Activated CD4-positive, alpha-beta T cell treated with anti-CD3 and anti-CD28 coated beads, Interleukin-2, Interleukin-6, amounts not matched to agents 100 ng/mL and 50 ng/mL, durations not matched to agents 16 hours and 8 hours (primary cell): ENCODE data around the gene LARP1.

Source experiments
- DNase-seq: peaks from one replicate; pipeline ENCODE4 v3.0.0-alpha.2; 2020

Gene LARP1

DNA sequence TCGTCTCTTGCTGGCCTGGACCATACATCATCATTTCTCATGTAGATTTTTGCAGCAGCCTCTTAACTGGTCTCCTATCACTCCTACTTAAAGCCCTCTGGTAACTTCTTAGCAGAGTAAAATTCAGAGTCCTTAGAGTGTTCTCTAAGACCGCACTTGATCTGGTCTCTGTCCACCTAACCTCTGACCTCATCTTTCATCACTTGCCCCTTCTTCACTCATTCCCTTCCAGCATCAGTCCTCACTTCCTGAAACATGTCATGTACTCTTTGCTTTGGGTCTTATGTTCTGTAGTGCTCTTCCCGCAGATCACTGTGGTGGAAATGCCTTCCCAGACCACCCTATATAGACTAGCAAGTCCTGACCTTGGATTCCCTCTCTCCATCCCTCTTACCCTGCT is 9.8 kb downstream of the LARP1 start:
- DNase-seq, result no peak

DNA sequence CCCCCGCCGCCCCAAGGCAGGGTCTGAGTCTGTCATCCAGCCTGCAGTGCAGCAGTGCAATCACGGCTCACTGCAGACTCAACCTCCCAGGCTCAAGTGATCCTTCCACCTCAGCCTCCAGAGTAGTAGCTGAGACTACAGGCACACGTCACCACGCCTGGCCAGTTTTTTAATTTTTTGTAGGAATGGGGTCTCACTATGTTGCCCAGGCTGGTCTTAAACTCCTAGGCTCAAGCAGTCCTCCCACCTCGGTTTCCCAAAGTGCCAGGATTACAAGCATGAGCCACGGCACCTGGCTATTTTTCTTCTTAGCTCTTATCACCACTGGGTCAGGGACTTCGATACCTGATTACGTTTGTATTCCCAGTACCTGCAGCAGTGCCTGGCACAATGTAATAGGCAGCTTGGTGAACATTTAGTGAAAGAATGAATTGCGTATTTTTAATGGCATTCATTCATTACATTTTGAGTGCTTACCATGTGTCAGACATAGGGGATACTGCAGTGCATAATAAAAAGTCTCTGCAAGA is 10.3 kb downstream of the LARP1 start:
- DNase-seq, result no peak

DNA sequence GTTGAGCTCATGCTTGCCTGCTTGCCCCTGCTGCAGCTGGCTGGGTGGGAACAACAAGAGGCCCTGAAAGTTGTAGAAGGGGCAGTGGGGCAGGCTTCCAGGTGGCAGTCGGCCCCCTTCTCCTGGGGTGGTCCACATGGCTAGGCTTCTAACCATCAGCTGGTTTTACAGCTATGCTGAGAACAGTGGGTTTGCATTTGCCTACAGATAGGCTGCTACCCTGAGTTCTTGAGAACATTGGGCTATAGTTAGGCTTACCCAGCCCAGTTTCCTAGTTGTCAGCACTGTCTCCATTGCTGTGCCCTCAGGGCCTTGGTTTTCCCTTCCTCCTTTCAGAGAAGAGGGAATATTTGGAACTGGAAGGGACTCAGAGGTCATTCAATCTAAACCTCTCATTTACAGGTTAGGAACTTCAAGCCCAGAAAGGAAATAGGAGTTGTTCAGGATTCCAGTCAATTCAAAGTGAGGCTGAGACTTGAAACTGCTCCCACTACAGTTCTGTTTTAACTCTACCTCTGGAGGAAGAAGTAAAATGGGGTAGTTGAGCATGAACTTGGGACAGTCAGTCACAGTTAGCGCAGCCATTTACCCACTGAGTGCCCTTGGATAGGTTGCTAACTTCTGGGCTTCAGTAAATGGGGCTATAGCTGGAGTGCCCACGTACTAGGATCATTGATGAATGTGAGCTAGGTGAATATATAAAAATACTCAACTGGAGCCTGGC is 11.5 kb downstream of the LARP1 start:
- no peak for DNase-seq

DNA sequence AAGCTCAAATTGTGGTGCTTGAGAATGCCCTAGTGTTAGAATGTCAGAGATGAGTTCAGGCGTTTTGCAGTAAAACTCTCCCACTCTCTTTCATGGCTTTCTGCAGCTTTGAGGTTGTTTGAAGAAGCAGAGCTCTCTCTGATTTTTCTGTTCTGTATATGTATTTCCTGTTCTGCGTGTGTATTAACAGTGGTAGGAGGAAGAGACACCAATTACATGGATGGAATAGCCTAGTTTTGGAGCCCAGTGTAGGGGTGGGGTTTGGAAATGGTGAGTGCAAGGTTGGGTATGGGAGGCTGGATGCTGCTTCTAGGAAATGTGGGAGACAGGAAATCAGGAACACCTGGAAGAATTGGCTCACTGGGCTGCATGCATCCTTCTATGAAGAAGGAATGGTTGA is 12.4 kb downstream of the LARP1 start:
- no peak for DNase-seq

DNA sequence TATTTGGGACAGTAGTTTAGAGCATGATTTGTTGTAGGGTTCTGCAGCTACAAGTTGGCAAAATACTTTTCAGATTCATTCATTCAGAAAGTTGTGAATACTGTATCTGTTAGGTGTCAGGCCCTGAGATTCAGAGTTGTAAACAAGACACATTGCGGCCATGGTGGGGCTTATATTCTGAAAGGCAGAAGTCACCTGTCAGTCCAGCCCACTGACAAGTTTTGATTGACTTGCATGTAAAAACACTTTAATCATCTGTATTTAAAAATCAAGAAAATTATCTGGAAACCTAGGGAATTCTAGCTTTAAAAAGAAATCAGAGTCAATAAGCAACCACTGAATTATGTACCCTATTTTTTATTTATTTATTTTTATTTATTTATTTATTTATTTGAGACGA is 13.0 kb downstream of the LARP1 start:
- DNase-seq, result no peak

DNA sequence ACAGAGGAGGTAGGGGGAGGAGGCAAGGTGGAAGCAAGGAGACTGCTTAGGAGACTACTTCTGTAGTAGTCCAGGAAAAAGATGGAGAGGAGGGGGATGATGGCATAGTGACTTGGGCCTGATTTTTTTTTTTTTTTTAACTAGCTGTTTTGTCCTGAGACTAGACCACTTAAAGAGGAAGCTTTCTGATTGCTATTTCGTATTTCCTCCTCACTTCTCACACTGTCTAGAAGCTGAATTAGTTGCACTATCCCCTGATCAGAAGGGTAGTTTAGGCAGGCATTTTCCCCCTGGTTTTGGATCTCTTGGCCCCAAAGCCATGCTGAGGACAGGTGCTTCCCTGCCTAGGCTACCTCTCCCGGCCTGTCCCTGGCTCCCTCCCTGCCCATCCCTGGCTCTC is 14.9 kb downstream of the LARP1 start:
- DNase-seq, result no peak

DNA sequence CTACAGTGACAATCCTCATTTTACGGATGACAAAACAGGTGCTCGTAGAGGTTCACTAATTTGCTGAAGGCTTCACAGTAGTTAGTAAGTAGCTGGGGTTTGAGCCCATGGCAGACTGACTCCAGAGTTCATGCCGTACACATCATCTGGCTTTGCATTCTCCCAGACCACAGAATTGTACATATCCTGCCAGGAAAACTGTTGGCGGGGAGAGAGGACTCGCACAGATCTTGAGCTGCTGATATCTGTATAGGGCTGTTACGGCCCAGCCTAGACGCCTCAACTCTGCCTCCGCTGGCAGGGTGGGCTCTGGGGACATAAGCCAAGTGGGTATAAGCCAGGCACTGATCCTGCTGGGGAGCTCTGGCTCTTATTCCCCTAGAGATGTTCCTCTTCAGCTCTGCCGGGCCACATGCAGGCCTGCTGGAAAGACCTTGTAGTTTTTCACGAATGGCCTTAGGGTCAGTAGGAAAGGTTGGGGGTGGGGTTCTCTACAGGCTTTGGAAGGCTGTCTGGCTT is 16.3 kb downstream of the LARP1 start:
- no peak for DNase-seq

DNA sequence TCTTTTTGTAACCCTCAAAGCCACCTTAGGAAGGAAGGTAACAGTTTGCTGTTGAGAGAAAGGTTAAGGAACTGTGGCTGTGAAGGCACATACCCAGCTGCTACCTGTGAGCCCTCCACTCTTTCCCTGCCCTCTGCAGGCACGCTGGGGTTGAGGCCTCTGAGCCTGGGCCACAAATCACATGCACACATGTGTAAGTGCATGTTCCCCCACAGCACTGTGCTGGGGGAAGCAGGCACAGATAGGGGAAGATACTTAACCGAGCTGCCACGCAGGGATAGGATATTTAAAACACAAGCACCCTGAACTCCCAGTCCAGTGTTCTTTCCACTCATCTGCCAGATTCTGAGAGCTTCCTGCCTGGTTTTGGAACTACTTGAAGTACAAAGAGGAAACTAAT is 18.1 kb downstream of the LARP1 start:
- DNase-seq, result no peak

DNA sequence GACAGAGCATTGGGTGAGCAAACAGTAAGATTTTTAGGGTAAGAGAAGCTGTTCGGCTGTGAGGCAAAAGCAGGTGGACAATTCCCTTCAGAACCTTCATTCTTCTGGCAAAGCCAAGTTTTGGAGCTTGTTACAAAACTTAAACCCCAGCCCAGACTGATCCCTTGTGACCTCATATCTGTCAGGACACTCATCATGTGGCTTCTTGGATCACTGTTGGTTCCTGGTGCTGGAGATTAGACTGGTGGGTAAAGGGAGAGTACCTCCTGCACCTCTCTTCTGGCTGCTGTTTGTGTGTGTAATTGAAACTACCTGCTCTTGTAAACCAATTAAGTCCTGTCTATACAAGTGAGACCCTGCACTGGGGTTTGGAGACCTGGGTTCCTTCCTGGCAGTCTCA is 21.0 kb downstream of the LARP1 start:
- no peak for DNase-seq

DNA sequence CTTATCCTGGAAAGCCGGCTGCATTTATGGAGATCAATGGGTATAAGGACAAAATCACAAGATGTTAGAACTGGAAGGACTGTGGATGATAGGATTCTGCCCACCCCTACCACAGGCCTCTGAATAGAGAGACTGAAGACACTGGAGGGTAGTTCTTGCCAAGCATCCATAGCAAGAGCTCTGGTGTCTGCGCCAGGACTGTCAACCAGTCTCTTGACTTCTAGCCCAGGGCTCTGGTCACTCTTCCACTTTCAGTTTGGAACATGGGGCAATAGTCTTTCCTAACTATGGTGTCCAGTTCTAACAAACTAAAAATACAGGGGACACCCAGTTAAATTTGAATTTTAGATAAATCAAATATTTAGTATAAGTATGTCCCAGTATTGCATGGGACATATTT is 23.4 kb downstream of the LARP1 start:
- no peak for DNase-seq

DNA sequence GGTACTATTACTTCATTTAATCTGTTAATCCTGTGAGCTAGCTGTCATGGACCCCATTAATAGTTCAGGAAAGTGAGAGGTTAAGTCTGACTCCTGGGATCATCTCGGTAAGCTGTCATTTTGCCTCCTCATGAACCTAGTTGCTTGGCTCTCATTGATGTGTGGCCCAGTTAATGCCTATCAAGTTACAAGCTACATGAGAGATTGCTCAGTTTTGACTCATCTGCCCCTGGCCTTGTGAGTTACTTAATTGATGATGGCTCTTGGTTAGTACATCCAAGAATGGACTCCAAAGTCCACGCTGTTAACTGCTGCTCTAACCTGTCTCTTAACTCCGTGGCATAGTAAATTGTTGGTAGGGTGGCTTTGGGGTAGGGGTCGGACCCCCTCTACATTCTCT is 23.9 kb downstream of the LARP1 start:
- no peak for DNase-seq

DNA sequence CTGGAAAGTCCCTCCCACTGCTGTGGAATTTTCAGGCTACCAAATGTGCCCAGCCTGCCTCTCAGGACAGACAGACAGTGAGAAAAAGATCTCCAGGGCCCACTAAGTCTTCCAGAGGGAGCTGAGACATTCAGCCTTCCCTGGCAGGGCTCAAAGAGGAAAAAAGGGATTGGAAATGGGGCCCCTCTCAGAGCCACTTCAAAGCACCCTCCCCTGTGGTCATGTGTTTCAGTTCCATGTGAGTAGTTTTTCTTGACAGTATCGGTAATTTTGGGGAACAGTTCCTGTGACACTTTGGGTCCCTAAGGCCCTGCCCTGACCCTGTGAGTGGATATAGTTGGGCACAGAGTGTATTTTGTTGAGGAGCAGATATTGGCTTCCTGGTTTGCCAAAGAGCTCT is 25.0 kb downstream of the LARP1 start:
- no peak for DNase-seq

DNA sequence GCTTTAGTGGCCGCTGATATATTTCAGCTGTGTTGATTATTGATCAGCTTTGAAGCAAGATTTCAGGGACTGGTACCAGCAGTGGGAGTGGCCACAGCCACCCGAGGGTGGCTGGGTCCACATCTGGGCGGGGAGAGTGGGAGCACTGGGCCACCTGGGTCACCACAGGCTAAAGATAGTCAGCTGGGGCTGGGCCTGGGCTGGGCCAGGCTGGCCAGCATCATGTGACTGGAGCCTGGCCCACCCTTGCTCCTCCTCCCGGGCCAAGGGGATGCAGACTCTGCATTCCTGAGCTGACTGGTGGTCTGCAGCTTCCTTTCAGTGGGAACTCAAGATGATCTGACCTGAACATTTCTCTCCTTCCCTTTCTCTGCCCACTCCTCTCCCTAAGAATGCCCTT is 27.1 kb downstream of the LARP1 start:
- DNase-seq, result no peak

DNA sequence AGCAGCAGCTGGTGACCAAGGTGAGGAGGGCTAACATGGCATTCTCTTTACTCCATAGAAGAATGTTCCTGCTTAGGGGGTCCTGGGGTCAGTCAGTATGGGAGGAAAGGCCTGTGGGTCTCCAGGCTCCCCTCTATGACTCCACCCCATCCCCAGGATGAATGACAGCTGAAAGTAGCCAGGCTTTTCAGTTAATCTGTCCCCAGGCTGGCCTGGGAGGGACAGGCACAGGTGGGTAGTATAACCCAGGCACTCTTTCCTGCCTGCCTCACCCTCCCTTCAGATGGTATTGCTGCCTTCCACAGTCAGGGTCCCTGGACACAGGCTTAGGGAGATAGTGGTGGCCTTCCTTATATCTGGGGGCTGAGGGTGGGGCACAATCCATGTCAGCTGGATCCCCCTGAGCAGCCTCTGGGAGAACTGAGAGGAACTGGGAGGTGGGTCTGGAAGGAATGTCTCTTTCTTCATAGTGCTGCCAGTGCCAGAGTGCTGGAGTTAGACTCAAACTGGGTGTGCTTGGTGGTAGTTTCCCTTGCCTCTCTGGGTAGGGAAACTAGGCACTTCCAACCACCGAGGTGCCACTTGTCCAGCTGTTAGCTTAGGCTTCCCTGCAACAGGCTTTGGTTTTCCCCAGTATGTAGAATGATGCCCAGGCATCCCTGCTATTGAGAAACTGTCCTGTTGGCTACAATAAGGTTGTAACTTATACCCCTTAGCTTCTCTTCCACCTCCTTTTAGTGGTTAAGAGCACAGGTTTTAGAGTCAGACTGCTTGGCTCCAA is 27.8 kb downstream of the LARP1 start:
- no peak for DNase-seq

DNA sequence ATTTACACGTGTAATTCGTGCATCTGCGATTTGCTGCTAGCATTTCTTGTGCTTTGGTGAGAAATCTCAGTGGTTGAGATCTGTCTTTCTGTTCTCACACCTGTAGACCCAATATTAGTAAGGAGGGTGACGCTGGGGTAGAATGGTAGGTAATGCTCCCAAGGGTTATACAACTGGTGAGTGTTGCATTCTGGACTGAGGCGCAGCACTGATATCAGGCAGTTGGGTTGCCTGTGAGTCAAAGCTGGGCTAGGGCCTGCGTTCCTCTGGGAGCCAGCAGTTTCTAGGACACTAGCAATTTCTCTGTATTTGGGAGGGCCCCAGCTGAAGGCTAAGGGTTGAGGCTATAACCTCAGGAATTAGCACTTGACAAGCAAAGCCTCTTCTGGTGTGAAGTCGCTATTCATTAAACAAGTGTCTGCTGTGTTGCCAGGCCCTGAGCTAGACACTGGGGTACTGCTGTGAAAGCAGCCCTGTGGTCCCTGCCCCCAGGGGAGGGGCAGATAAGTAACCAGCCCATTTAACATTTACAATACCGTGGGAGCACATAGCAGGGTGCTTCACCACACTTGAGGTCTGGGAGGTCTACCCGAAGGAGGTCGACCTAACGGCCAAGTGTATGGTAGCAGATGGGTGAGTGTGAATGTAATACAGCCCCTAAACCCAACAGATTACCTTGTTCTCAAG is 28.7 kb downstream of the LARP1 start:
- no peak for DNase-seq

DNA sequence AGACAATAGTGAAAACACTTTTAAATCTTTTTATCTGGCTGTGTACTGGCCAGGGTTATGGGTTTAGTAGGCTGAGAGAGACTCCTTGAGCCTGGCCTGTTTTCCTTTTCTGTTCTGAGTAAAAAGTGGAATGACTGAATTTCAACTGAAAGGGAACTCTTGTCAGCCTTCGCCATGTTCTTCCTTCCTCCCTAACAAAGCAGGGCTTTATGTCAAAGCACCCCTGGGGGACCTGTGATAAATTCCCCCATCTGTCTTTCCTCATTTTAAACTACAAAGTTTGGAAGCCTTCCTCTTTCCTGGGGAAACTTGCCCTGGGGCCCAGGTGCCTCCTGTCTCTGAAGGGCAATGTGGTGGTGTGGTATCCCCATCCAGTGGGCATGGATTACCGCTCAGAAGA is 29.7 kb downstream of the LARP1 start:
- no peak for DNase-seq

DNA sequence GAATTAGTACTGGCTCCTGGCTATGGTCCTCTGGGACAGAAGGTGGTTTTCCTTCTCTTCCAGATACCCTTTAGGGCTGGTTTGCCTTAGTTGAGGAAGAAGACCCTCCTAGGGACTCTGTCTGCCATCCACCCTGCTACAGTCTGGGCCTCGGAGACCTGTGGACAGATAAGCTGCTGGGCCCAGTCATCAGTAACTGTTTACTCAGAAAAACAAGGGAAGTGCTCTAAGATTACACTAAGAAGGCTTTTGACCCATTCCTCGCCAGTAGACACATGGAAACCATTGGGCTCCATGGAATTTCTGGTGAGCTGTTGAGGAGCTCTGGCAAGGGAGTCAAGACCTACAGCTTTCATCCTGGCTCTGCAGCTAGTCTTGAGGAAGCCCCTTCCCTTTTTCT is 31.2 kb downstream of the LARP1 start:
- DNase-seq, result no peak

DNA sequence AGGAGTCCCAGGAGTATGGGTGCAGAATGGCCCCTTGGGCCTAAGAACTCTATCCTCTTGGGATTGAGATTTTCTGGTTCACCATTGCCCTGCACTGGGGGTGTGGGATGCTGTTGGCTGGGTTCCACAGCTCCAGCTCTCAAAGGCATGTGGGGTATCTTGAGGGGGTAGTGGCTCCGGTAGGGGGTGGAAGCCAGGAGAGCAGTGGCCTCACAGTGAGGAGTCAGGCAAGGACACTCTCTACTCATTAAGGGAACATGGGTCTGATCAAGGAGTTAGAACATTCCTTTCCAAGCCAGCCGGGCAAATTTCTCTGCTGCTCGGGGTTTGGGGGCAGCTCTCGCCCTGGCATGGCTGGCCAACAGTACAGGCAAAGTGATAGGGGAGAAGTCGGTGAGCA is 33.0 kb downstream of the LARP1 start:
- DNase-seq, result no peak

DNA sequence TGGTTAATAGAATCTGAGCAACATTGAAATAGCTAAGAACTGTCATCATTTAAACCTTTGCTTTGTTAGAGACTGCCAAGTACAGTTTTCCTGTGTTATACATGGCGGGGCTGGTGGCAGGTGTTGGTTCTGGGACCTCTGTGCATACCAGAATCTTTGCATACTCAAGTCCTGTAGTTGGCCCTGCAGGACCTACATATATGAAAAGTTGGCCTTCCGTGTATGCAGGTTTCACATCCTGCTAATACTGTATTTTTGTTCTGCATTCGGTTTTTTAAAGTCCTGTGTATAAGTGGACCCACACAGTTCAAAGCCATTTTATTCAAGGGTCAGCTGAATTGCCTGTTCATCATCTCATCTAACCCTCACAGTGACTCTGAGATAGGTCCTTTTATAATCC is 36.4 kb downstream of the LARP1 start:
- no peak for DNase-seq

DNA sequence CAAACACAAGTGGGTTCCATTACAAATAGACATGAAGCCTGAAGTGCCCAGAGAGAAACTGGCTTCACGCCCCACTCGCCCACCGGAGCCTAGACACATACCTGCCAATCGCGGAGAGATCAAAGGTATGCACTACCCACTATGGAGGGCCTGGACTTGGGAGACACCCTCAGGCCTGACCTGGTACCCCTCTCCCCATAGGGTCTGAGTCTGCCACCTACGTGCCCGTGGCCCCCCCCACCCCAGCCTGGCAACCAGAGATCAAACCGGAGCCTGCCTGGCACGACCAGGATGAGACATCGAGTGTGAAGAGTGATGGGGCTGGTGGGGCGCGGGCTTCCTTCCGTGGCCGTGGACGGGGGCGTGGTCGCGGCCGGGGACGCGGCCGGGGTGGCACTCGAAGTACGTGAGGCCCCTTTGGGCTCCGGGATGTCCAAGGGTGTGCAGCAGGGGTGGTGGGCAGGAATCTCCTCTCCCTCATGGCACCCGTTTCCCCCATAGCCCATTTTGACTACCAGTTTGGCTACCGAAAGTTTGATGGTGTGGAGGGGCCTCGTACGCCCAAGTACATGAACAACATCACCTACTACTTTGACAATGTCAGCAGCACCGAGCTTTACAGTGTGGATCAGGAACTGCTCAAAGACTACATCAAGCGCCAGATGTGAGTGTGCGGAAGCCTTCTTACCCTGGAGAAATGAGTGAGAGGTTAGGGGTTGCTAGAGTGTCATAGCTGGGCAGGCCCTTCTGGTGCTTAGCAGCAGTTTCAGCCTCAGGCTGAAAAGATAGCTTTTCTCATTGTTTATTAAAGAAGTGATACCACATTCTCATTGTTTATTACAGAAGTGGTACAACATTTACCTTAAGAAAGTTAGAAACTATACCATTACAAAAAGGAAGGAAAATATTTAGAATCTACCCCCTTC is 38.7 kb downstream of the LARP1 start:
- DNase-seq, result no peak

DNA sequence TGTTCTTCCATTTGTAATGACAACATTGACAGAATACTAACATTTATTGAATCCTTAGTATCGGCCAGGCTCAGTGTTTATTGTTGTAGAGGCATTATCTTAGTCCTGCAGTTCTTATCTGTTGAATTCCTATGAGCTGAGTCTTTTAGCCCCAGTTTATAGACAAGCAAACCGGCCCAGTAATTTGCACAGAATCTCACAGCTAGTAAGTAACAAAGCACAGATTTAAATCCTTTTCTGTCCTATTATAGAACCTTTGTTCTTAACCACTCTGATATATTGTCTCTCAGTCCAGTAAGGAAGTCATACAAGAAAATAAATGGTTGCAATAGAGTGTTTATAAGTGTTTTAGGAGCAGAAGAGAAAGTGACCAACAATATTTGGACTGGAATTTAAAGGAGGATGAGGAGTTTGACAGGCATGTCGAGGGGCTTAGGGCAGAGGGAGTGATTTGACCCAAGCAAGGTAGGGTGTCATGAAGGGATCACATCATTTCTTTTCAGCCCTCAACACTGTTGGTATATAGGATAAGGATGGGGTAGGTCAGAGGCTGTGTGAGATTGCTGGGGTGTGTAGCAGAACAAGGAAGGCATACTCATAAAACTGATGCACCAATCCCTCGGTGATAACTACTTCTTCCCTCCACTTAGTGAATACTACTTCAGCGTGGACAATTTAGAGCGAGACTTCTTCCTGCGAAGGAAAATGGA is 39.5 kb downstream of the LARP1 start:
- DNase-seq, result no peak

DNA sequence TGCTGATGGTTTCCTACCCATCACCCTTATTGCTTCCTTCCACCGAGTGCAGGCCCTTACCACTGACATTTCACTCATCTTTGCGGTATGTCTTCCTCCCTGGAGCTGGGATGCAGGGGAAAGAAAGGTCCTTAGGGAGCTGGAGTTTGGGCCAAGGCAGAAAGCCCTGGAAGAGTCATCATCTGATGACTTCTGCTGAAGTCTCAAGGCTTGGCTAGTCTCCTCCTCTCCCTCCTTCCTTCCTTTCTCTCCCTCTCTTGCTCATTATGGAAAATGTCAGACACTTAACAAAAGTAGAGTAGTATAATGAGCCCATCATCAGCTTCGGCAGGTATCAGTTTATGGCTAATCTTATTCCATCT is 40.0 kb downstream of the LARP1 start:
- no peak for DNase-seq
